Chondrocyte (in vitro differentiated cells): ENCODE results near the gene XK. TPM values are rescaled to one million over a fixed set of nuclear protein-coding genes. Genes with fewer than 3 reads are reported as not detected.

Experiments used
- DNase-seq: peaks from one replicate; pipeline ENCODE4 v3.0.0; 2021; ENCODE audit warnings: mixed read lengths, low spot score
- H3K27ac Mint-ChIP-seq: one replicate; pipeline ENCODE4 v1.8.0; 2021; ENCODE audit warnings: mild to moderate bottlenecking, moderate library complexity, mixed read lengths; ENCODE audit not compliant: unreplicated experiment
- H3K27me3 Mint-ChIP-seq: 2 replicates; pipeline ENCODE4 v1.8.0; 2021; ENCODE audit warnings: low read depth, mixed read lengths
- H3K36me3 Mint-ChIP-seq: 2 replicates; pipeline ENCODE4 v1.8.0; 2021; ENCODE audit warnings: low read depth, mixed read lengths
- H3K4me1 Mint-ChIP-seq: 2 replicates; pipeline ENCODE4 v1.8.0; 2021; ENCODE audit warnings: low read depth, mild to moderate bottlenecking, mixed read lengths
- H3K4me3 Mint-ChIP-seq: one replicate; pipeline ENCODE4 v1.8.0; 2021; ENCODE audit warnings: mild to moderate bottlenecking, moderate library complexity, mixed read lengths; ENCODE audit not compliant: unreplicated experiment
- H3K9me3 Mint-ChIP-seq: 2 replicates; pipeline ENCODE4 v1.8.0; 2021; ENCODE audit warnings: low read depth, mixed read lengths
- CTCF ChIP-seq: fragments of 200-600 bp; sonication (generic); IDR thresholded peaks from 2 replicates; pipeline ENCODE4 v1.5.0; 2021; ENCODE audit warnings: antibody characterized with exemption, mild to moderate bottlenecking, moderate library complexity
- total RNA-seq: library from RNA; stranded (reverse); gene quantifications from 3 replicates; pipeline ENCODE4 v1.2.1, GENCODE V29; 2021

Gene XK
- total RNA-seq, 1 donor from 2014 or later: 0.07 TPM

DNA sequence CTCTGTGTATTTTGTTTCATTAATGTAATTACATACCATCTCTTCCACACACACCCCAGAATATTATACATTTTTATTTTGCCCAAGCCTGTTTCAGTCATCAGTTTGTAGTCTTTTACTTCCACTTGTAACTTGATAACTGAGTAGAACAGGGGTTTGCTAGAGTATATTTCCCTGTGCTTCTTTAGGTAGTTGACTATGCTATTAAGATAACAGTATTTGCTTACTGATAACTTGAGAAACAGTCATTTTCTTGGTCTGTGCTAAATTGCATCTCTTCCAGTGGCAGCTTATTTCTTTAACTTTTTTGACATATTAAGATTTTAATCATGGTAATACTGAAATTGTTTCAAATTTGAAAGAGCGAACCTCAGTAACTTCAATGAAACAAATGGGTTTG, 7.0 kb upstream of the XK start:
- Mint-ChIP-seq H3K4me1 (no peaks in the 10 kb centered on the region), H3K27me3 (peaks cover 17% of the 10 kb centered on the region)
- no peak for TF ChIP-seq CTCF

DNA sequence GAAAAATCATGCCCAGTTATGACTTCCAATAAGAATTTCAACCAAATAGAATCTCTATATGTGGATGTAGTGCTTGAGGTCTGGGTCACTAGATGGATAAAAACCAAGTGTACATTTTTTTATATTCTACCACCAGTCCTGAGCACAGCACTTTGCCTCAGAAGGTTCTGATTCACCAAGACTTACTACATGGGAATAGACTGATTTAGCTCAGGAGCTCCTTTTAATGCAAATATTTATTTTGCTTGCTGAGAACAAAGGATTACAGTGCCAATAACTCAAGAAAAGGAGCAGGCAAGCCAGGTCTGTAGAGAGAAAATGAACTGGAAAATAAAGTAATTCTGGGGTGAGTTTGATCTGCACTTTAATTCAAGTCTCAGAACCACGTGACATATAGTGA, 6.4 kb upstream of the XK start:
- no peak for TF ChIP-seq CTCF
- no peaks in the 10 kb centered on the region for H3K36me3 Mint-ChIP-seq
- no peak for DNase-seq
- H3K4me1 Mint-ChIP-seq: peaks cover under 1% of the 10 kb centered on the region
- no peak overlapping the region for H3K27ac Mint-ChIP-seq
- no peak overlapping the region for H3K4me3 Mint-ChIP-seq
- no peaks in the 10 kb centered on the region for H3K9me3 Mint-ChIP-seq
- peaks cover 17% of the 10 kb centered on the region for H3K27me3 Mint-ChIP-seq

More for the DNA sequence above, 7.0 kb upstream of the XK start:
- Mint-ChIP-seq H3K27ac (no peak overlapping the region), H3K36me3 (no peaks in the 10 kb centered on the region), H3K9me3 (no peaks in the 10 kb centered on the region), H3K4me3 (no peak overlapping the region)
- DNase-seq: no peak

DNA sequence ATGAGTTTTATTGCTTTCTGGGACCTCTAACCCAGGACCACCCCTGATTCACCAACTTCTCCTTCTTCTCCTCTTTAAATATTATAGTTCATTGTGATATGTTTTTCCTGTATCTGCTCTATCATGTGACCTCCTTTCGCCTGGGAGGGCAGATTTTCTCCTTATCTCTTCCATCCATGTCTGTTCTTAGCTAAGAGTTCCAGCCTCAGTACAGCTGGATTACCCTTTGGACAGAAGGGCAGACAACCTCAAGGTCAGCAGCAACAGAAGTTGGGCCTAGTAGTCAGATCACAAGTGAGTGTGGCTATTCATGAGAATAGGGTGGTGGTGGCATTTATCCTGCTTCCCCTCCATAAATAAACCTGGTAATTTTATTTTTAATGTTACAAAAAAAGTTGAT, 5.7 kb upstream of the XK start:
- H3K4me1 Mint-ChIP-seq: peaks cover 7% of the 10 kb centered on the region
- no peak overlapping the region for H3K27ac Mint-ChIP-seq
- peaks cover 17% of the 10 kb centered on the region for H3K27me3 Mint-ChIP-seq
- no peaks in the 10 kb centered on the region for H3K36me3 Mint-ChIP-seq
- no peaks in the 10 kb centered on the region for H3K9me3 Mint-ChIP-seq
- TF ChIP-seq CTCF: no peak
- no peak overlapping the region for H3K4me3 Mint-ChIP-seq
- DNase-seq: no peak

DNA sequence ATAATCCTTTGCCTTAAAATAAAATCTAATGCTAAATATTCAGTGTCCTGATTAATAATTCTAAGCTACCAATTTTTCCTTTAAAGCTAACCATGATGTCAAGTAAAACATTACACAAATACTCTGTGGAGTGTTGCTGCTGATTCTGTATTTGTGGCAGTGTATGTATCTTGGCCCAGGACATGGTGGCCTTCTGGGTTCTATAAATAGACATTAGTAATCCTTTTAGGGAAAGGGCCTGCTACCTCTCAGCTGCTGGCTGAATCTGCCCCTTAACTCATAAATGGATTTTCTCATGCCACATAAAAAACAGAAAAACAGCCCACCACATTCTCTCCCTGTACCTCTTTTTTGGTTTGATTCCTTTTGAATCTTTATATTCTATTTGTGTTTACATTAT, 1.2 kb upstream of the XK start:
- H3K27me3 Mint-ChIP-seq: peaks cover 11% of the 10 kb centered on the region
- H3K4me1 Mint-ChIP-seq: peaks cover 7% of the 10 kb centered on the region
- H3K36me3 Mint-ChIP-seq: no peaks in the 10 kb centered on the region
- H3K4me3 Mint-ChIP-seq: no peak overlapping the region
- H3K27ac Mint-ChIP-seq: peak overlapping the region; percentile 63
- no peak for TF ChIP-seq CTCF
- no peak for DNase-seq
- H3K9me3 Mint-ChIP-seq: no peaks in the 10 kb centered on the region

DNA sequence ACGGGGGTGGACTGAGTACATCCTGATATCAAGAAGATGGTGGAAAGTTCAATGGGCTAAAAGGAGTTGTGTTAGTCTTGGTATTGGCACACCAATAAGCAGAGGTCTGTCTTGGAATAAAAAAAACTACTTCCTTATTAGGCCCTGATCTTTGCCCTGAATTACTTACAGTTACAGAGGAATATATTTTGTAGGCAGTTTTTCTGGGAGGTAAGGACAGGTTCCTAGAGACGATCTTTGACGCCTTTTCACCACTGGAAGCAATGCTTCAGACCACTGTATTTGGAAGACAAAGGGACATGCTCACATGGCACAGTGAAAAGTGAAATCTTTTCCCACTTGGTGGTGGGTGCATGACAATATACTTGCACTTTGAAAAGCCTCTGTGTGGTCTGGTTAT, 618 bp upstream of the XK start:
- no peak for TF ChIP-seq CTCF
- Mint-ChIP-seq H3K36me3 (no peaks in the 10 kb centered on the region), H3K27me3 (peaks cover 8% of the 10 kb centered on the region), H3K27ac (no peak overlapping the region), H3K9me3 (no peaks in the 10 kb centered on the region), H3K4me1 (peaks cover 7% of the 10 kb centered on the region), H3K4me3 (peak overlapping the region; percentile 48)
- no peak for DNase-seq
